Osteocyte (in vitro differentiated cells): ENCODE results near the gene SPTB. TPM values are rescaled to one million over a fixed set of nuclear protein-coding genes. Genes with fewer than 3 reads are reported as not detected.

ENCODE experiments used
- DNase-seq: peaks from one replicate; pipeline ENCODE4 v3.0.0; 2021; ENCODE audit warnings: mixed read lengths; ENCODE audit not compliant: unreplicated experiment; ENCODE audit errors: extremely low spot score
- H3K27ac Mint-ChIP-seq: one replicate; pipeline ENCODE4 v1.8.0; 2021; ENCODE audit warnings: mild to moderate bottlenecking, mixed read lengths; ENCODE audit not compliant: unreplicated experiment
- H3K27me3 Mint-ChIP-seq: one replicate; pipeline ENCODE4 v1.8.0; 2021; ENCODE audit warnings: mixed read lengths; ENCODE audit not compliant: unreplicated experiment
- H3K36me3 Mint-ChIP-seq: one replicate; pipeline ENCODE4 v1.8.0; 2021; ENCODE audit warnings: mixed read lengths; ENCODE audit not compliant: unreplicated experiment
- H3K4me1 Mint-ChIP-seq: one replicate; pipeline ENCODE4 v1.8.0; 2021; ENCODE audit warnings: mixed read lengths; ENCODE audit not compliant: unreplicated experiment
- H3K4me3 Mint-ChIP-seq: one replicate; pipeline ENCODE4 v1.8.0; 2021; ENCODE audit warnings: mild to moderate bottlenecking, moderate library complexity, mixed read lengths; ENCODE audit not compliant: unreplicated experiment
- H3K9me3 Mint-ChIP-seq: one replicate; pipeline ENCODE4 v1.8.0; 2021; ENCODE audit warnings: mixed read lengths; ENCODE audit not compliant: unreplicated experiment
- total RNA-seq: library from RNA; stranded (reverse); gene quantifications from 2 replicates; pipeline ENCODE4 v1.2.1, GENCODE V29; 2021
- TF ChIP-seq, protein P1 (sequence below): fragments of 200-600 bp; sonication (generic); IDR thresholded peaks from 2 replicates; pipeline ENCODE4 v1.5.0; 2021; ENCODE audit warnings: antibody characterized with exemption, mild to moderate bottlenecking, moderate library complexity

The SPTB gene
- total RNA-seq, 1 donor from 2014 or later, result 0.35 TPM

DNA sequence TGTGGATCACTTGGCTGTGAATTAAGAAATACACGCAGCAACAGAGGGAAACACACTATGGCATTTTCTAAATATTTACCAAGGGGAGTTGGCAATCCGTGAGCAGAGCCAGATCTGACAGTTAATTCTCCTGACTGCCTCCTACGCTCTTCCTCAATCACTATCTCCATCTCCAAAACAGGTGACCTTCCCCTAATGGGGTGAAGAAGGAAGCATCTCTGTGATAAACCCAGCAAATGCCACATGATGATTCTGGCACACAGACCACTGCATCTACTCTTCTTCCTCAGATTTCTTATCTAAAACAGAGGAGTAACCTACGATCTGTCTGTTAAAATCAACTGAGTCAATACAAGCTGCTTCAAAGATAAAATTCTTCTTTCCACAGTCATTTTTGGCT, 4.4 kb downstream of the SPTB start:
- Mint-ChIP-seq H3K4me3 (no peak overlapping the region), H3K27ac (no peak overlapping the region), H3K9me3 (no peaks in the 10 kb centered on the region), H3K27me3 (peaks cover 80% of the 10 kb centered on the region), H3K4me1 (no peaks in the 10 kb centered on the region), H3K36me3 (no peaks in the 10 kb centered on the region)
- DNase-seq, result no peak
- TF ChIP-seq, protein P1, sequence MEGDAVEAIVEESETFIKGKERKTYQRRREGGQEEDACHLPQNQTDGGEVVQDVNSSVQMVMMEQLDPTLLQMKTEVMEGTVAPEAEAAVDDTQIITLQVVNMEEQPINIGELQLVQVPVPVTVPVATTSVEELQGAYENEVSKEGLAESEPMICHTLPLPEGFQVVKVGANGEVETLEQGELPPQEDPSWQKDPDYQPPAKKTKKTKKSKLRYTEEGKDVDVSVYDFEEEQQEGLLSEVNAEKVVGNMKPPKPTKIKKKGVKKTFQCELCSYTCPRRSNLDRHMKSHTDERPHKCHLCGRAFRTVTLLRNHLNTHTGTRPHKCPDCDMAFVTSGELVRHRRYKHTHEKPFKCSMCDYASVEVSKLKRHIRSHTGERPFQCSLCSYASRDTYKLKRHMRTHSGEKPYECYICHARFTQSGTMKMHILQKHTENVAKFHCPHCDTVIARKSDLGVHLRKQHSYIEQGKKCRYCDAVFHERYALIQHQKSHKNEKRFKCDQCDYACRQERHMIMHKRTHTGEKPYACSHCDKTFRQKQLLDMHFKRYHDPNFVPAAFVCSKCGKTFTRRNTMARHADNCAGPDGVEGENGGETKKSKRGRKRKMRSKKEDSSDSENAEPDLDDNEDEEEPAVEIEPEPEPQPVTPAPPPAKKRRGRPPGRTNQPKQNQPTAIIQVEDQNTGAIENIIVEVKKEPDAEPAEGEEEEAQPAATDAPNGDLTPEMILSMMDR, result no peak

DNA sequence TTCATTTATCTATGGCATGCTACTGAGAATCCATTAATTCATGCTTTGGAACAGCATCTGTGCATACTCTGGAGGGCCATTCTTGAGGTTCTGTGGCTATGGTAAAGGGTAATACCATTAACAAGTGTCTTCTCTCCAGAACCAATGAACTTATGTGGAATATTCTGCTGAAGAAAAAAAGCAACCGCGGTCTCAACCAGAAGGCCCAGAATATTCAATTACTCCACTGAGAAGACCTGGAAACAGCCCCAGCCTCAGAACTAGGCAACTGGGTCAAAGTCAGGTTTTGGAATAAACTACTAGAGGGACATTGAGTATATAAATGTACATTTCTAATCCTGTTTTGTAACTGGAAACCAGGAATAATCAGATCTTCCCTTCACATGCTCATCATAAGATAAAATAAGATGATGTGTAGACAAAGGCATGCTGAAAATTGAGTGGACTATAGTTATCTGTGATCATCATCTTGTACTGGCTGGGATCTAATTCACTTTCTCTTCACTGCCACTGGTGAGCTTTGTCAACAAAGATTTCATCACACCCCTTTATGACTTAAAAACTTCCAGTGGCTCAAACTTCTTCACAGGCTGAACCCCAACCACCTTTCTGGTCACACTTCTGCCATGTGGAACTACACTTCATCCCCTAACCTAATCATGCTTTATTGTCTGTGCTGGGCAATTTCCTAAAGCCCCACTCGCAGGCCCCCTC, 6.0 kb downstream of the SPTB start:
- peaks cover 82% of the 10 kb centered on the region for H3K27me3 Mint-ChIP-seq

DNA sequence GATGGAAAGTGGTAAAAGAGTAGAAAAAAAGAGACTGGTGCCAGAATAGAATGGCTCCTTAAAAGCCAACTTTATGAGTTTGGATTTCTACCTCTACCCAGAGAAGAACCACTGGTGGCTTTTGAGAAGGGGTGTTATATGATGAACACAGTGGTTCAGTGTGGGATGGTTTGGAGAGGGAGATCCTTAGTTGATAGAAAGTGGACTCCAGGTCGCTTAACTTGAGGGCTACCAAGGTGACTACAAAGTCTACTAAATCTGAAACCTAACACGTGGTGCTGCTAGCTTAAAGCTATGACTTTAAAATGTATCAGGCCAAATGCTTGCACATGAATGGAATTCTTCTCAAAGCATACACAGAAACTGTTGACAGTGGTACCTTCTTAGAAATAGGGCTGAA, 8.4 kb downstream of the SPTB start:
- Mint-ChIP-seq H3K27me3 (peaks cover 77% of the 10 kb centered on the region), H3K27ac (no peak overlapping the region), H3K4me1 (no peaks in the 10 kb centered on the region), H3K4me3 (no peak overlapping the region), H3K9me3 (no peaks in the 10 kb centered on the region), H3K36me3 (no peaks in the 10 kb centered on the region)
- TF ChIP-seq, protein P1, result no peak
- DNase-seq, result no peak

More for the DNA sequence above, 6.0 kb downstream of the SPTB start:
- DNase-seq, result no peak
- TF ChIP-seq, protein P1, result no peak
- no peaks in the 10 kb centered on the region for H3K36me3 Mint-ChIP-seq
- no peak overlapping the region for H3K27ac Mint-ChIP-seq
- H3K9me3 Mint-ChIP-seq, result no peaks in the 10 kb centered on the region
- H3K4me1 Mint-ChIP-seq, result no peaks in the 10 kb centered on the region
- H3K4me3 Mint-ChIP-seq, result no peak overlapping the region

DNA sequence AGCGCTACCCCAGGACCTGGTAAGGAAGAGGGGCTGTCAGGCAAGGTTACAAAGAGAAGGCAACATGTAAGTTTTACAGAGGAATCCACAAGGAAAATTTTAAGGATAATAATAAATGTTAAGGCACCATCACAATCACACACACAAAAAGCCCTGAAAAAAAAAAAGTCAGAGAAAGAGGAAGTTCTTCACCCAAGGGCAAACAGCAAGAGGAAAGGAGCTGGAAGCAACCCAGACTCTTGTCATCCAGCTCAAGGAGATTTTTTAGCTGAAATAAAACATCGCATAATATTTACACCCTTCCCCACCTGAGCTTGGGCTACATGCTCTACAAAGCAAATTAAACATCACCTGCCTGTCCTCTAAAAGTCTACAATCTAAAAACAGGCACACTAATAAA, 9.5 kb downstream of the SPTB start:
- Mint-ChIP-seq H3K27ac (no peak overlapping the region), H3K4me3 (no peak overlapping the region), H3K27me3 (peaks cover 76% of the 10 kb centered on the region), H3K9me3 (no peaks in the 10 kb centered on the region), H3K4me1 (no peaks in the 10 kb centered on the region), H3K36me3 (no peaks in the 10 kb centered on the region)
- DNase-seq, result no peak
- TF ChIP-seq, protein P1, result no peak

DNA sequence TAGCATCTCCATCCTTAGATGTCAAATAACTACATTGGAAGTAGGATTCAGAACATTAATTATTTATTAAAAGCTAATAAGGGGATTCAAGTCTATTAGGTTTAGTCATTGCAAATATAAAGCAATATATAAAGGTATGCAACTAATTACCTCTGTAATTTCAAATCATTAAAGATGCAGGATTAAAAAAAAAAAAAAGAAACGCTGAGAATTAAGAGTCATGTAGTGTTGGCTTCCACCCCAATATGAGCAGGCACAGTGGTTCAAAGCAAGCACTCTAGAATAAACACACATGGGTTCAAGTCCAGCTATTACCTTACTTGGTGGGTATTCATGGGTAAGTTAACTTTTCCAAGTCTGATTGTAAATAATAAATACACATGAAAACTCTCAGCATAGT, 10.9 kb downstream of the SPTB start:
- H3K4me3 Mint-ChIP-seq, result no peak overlapping the region
- H3K27ac Mint-ChIP-seq, result no peak overlapping the region
- no peaks in the 10 kb centered on the region for H3K36me3 Mint-ChIP-seq
- TF ChIP-seq, protein P1, result no peak
- H3K9me3 Mint-ChIP-seq, result no peaks in the 10 kb centered on the region
- DNase-seq, result no peak
- peaks cover 77% of the 10 kb centered on the region for H3K27me3 Mint-ChIP-seq
- no peaks in the 10 kb centered on the region for H3K4me1 Mint-ChIP-seq
